ENCODE measurements around the gene ELAVL4.

ELAVL4 gene

GRCh38 chr1:50228871-50229384, 120.2 kb downstream of the ELAVL4 start:
- TF ChIP-seq GATA3 (IDR thresholded peaks at IDR 0.05; ENCODE audit: low read depth, low read length): no peak
- no peak for TF ChIP-seq GATA2 (IDR thresholded peaks at IDR 0.05; ENCODE audit: low read depth, low read length)

GRCh38 chr1:50231209-50231608, 122.5 kb downstream of the ELAVL4 start:
- TF ChIP-seq GATA3 (IDR thresholded peaks at IDR 0.05; ENCODE audit: low read depth, low read length) (no peak), GATA2 (IDR thresholded peaks at IDR 0.05; ENCODE audit: low read depth, low read length) (no peak)

DNA sequence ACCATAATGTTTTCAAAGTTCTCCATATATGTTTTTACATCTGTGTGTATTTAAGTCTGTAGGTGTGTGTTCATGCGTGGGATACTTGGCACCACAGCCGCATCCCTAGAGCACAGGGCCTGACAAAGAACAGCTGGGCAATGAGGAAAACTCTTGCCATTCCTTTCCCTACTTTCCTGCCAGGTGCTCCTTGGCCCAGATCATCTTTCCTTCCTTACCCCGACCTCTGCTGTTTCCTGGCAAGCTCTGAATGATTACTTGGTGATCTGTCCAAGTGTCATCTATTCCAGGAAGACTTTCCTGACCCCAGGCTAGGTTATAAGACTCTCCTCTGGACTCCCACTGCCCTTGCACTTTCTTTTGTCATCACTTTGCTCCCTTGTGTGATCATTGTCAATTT, 123.6 kb downstream of the ELAVL4 start:
- no peak for TF ChIP-seq GATA2 (IDR thresholded peaks at IDR 0.05; ENCODE audit: low read depth, low read length)
- no peak for TF ChIP-seq GATA3 (IDR thresholded peaks at IDR 0.05; ENCODE audit: low read depth, low read length)

DNA sequence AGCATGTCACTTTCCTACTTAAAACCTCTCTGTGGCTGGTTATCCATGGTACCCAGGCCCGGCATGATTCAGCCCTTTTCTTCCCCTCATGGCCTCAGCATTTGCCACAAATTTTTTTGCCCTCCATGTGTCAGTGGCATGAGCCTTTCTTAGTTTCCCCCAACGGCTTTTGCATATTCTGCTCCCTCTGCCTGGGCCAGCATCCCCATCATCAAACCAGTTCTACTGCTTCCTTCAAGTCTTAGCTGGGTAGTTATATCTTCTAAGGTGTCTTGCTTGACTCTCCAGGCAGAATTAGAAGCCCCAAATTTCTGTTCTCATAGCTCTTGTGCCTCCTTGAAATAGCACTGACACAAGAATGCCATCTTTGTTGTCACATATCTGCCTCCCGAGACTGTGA, 127.9 kb downstream of the ELAVL4 start:
- TF ChIP-seq GATA2 (IDR thresholded peaks at IDR 0.05; ENCODE audit: low read depth, low read length): no peak
- no peak for TF ChIP-seq GATA3 (IDR thresholded peaks at IDR 0.05; ENCODE audit: low read depth, low read length)

DNA sequence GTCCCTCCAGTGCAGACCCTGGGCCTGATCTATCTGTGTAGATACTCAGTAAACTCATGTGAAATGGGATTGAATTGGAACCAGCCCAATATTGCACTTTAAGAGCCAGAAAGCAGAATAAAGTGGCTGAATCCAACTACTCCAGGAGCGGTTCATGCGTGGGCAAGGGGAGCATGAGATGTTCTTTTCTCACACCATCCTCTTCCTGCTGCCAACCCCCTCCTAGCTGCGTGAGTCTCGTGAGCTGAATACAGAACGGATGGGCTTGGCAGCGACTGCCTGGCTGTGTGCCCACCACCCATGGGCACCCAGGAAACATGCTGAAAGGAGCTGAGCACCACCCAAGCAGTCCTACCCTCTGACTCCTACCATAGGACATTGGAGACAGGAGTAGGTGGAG, 128.3 kb downstream of the ELAVL4 start:
- TF ChIP-seq GATA2 (IDR thresholded peaks at IDR 0.05; ENCODE audit: low read depth, low read length) (no peak), GATA3 (IDR thresholded peaks at IDR 0.05; ENCODE audit: low read depth, low read length) (no peak)

DNA sequence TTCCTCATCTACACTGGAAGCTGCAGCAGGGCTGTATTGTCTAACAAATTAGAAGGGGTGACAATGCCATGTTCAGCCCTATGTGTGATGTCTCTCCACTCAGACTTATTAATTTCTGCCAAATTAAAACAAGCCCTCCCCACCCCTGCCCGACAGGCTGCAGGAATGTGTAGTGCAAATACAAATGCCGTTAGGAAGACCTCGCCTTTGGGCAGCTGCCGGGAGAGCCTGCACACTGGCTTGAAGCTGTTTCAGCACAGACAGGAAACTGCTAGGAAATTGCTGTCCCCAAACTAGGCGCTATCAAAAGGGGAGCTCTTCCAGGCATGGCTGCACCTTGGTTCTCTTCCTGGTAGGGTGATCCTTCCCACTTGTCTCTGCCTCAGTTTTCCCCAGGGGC, 135.2 kb downstream of the ELAVL4 start:
- TF ChIP-seq GATA3 (IDR thresholded peaks at IDR 0.05; ENCODE audit: low read depth, low read length) (no peak), GATA2 (IDR thresholded peaks at IDR 0.05; ENCODE audit: low read depth, low read length) (no peak)

DNA sequence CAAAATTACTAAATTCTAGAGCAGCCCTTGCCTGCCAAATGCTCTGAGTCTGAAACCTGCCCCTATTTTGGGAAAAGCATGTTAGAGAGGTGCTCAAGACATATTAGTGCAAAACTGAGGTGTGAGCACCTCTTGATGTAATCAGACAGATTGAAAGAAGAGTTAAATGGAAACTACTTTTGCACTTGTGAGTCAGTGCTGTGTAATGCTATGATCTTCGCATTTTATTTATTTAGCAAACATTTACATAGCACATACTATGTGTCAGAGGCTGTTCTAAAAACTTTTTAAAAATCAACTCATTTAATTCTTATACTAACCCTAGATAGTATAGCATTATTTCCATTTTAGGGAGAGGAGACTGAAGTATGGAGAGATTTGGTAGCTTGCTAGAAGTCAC, 138.1 kb downstream of the ELAVL4 start:
- no peak for TF ChIP-seq GATA3 (IDR thresholded peaks at IDR 0.05; ENCODE audit: low read depth, low read length)
- no peak for TF ChIP-seq GATA2 (IDR thresholded peaks at IDR 0.05; ENCODE audit: low read depth, low read length)

GRCh38 chr1:50251702-50252101, 143.0 kb downstream of the ELAVL4 start:
- TF ChIP-seq GATA2 (IDR thresholded peaks at IDR 0.05; ENCODE audit: low read depth, low read length) (no peak), GATA3 (IDR thresholded peaks at IDR 0.05; ENCODE audit: low read depth, low read length) (no peak)

GRCh38 chr1:50252196-50252595, 143.5 kb downstream of the ELAVL4 start:
- TF ChIP-seq GATA2 (IDR thresholded peaks at IDR 0.05; ENCODE audit: low read depth, low read length) (no peak), GATA3 (IDR thresholded peaks at IDR 0.05; ENCODE audit: low read depth, low read length) (no peak)

Measured in SH-SY5Y (cell line).